ENCODE results near the gene TECRL. TPM values are rescaled to one million over a fixed set of nuclear protein-coding genes. Genes with fewer than 3 reads are reported as not detected.

TECRL gene
- total and polyA plus RNA-seq, 2 of the 4 experiments (the other 2 are of a cell fraction): not detected

GRCh38 chr4:64384237-64385203 lies 24.7 kb downstream of the TECRL start:
- no peak overlapping the region for H2BK5ac ChIP-seq (ENCODE audit: low read depth, low read length, poor library complexity, severe bottlenecking)
- H2AK9ac ChIP-seq (replicated peaks; ENCODE audit: low read depth, low read length, poor library complexity): no peak overlapping the region
- in situ Hi-C loops (cut with MboI; ENCODE audit: low sequenced_read_pairs) (no loop called here), dilution Hi-C loops (cut with HindIII; ENCODE audit: low sequenced_read_pairs, unreplicated experiment) (no loop called here), intact Hi-C loops (cut with micrococcal nuclease) (no loop called here)
- DNase-seq (no peak), ATAC-seq (ENCODE audit: low read depth) (no peak)
- peaks cover 9% of the 10 kb centered on the region; the same call in 1 of the 2 replicates for H3K9me3 ChIP-seq (ENCODE audit: control insufficient read depth, insufficient read depth, low read length)
- no peaks in the 10 kb centered on the region for H3K36me3 ChIP-seq (ENCODE audit: control insufficient read depth, insufficient read depth, low read length)
- no peak overlapping the region for H3K4me2 ChIP-seq (ENCODE audit: low read depth, low read length)
- H4K8ac ChIP-seq (ENCODE audit: low read depth in 2 of 2, low read length in 2 of 2): no peak overlapping the region
- no peaks in the 10 kb centered on the region for H3K79me1 ChIP-seq (ENCODE audit: low read depth in 1 of 2, low read length in 2 of 2)
- no peak overlapping the region for H3K9ac ChIP-seq (ENCODE audit: low read depth, low read length)
- no peak overlapping the region for H3K18ac ChIP-seq (ENCODE audit: low read depth, low read length)
- H2BK120ac ChIP-seq (ENCODE audit: low read depth, low read length): no peak overlapping the region
- no peaks in the 10 kb centered on the region for H4K20me1 ChIP-seq (ENCODE audit: insufficient read depth, low read length)
- no peak overlapping the region for H2BK15ac ChIP-seq (ENCODE audit: low read depth, low read length)
- POLR2A ChIA-PET (ENCODE audit: unreplicated experiment): no interaction called here
- H3K27me3 ChIP-seq (ENCODE audit: control insufficient read depth, insufficient read depth, low read length): no peaks in the 10 kb centered on the region
- no peak overlapping the region for H3K23ac ChIP-seq (ENCODE audit: low read depth, low read length)
- no peak overlapping the region for H3K56ac ChIP-seq (ENCODE audit: extremely low read depth, insufficient read depth, low read length)
- no peak for TF ChIP-seq CHD1 (IDR thresholded peaks at IDR 0.05; ENCODE audit: low read depth, low read length)
- no peak for TF ChIP-seq SMC3 (IDR thresholded peaks at IDR 0.05; ENCODE audit: low read depth, low read length)
- no peak for TF ChIP-seq RFX5 (IDR thresholded peaks at IDR 0.05; ENCODE audit: low read depth, low read length)
- no peak for TF ChIP-seq NFE2L2 (IDR thresholded peaks at IDR 0.05; ENCODE audit: low read depth, low read length)
- no peak for TF ChIP-seq CEBPB (IDR thresholded peaks at IDR 0.05; ENCODE audit: low read depth, low read length)
- TF ChIP-seq RCOR1 (IDR thresholded peaks at IDR 0.05; ENCODE audit: insufficient replicate concordance, low read length): no peak
- H3K27ac ChIP-seq (ENCODE audit: insufficient read depth, low read length): no peak overlapping the region
- H4K5ac ChIP-seq (ENCODE audit: low read depth, low read length): no peak overlapping the region
- H3K14ac ChIP-seq (replicated peaks; ENCODE audit: low read depth, low read length): no peak overlapping the region
- BruUV-seq (replicated peaks): no TSS peak
- CTCF ChIA-PET: no interaction called here
- no peak overlapping the region for H2AFZ ChIP-seq (replicated peaks; ENCODE audit: low read length, poor library complexity)
- no peaks in the 10 kb centered on the region for H3K9me1 ChIP-seq (ENCODE audit: insufficient read depth, low read length)
- H2AK5ac ChIP-seq (ENCODE audit: low read depth, low read length): no peak overlapping the region
- H3K4ac ChIP-seq (ENCODE audit: low read depth, low read length): no peak overlapping the region
- no peak overlapping the region for H2BK20ac ChIP-seq (ENCODE audit: low read depth, low read length)
- WGBS, 2 experiments (ENCODE audit: extremely low coverage in 2 of 2, insufficient read length in 1 of 2): no CpG with 5 or more reads among the region's 1 CpG
- no peaks in the 10 kb centered on the region for H3K4me1 ChIP-seq (ENCODE audit: control insufficient read depth, insufficient read depth, low read length)
- no peak overlapping the region for H4K91ac ChIP-seq (ENCODE audit: insufficient read depth, low read depth, low read length)
- no peak overlapping the region for H3K4me3 ChIP-seq (ENCODE audit: insufficient read depth, low read depth, low read length)
